MM.1S (cell line): ENCODE data around the gene IGF1R.

Source experiments
- DNase-seq: peaks from one replicate; pipeline ENCODE4 v3.0.0-alpha.2; 2015
- H2AFZ ChIP-seq: fragments of 300-600 bp; sonication (generic); 2 replicates; pipeline ENCODE4 v1.6.0; 2016; ENCODE audit warnings: antibody characterized with exemption, low read length
- H3F3A ChIP-seq: fragments of 300-600 bp; sonication (generic); 2 replicates; pipeline ENCODE4 v1.6.1; 2016; ENCODE audit warnings: mild to moderate bottlenecking, antibody characterized with exemption, low read length, moderate library complexity, mixed read lengths; ENCODE audit not compliant: insufficient read depth
- H3K27ac ChIP-seq: fragments of 300-600 bp; sonication (generic); 2 replicates; pipeline ENCODE4 v1.5.1; 2016; ENCODE audit warnings: mild to moderate bottlenecking, low read length
- H3K27me3 ChIP-seq: fragments of 300-600 bp; sonication (generic); replicated peaks from 2 replicates; pipeline ENCODE4 v1.6.0; 2016; ENCODE audit warnings: low read length; ENCODE audit not compliant: insufficient read depth
- H3K36me3 ChIP-seq: fragments of 300-600 bp; sonication (generic); replicated peaks from 2 replicates; pipeline ENCODE4 v1.6.1; 2016; ENCODE audit warnings: mild to moderate bottlenecking, low read length, mixed read lengths; ENCODE audit not compliant: insufficient read depth
- H3K4me1 ChIP-seq: fragments of 300-600 bp; sonication (generic); 2 replicates; pipeline ENCODE4 v1.6.1; 2016; ENCODE audit warnings: low read length, mixed read lengths
- H3K4me2 ChIP-seq: fragments of 300-600 bp; sonication (generic); 2 replicates; pipeline ENCODE4 v1.6.0; 2016; ENCODE audit warnings: low read depth, low read length
- H3K4me3 ChIP-seq: fragments of 300-600 bp; sonication (generic); 2 replicates; pipeline ENCODE4 v1.5.1; 2016; ENCODE audit warnings: low read length, mixed read lengths
- H3K79me2 ChIP-seq: fragments of 300-600 bp; sonication (generic); 2 replicates; pipeline ENCODE4 v1.6.1; 2016; ENCODE audit warnings: mixed run types, low read length, mixed read lengths
- H3K9ac ChIP-seq: fragments of 300-600 bp; sonication (generic); 2 replicates; pipeline ENCODE4 v1.6.1; 2016; ENCODE audit warnings: low read length, mixed read lengths
- H3K9me2 ChIP-seq: fragments of 300-600 bp; sonication (generic); replicated peaks from 2 replicates; pipeline ENCODE4 v1.6.1; 2016; ENCODE audit warnings: mild to moderate bottlenecking, low read length, mixed read lengths; ENCODE audit not compliant: insufficient read depth
- H3K9me3 ChIP-seq: fragments of 300-600 bp; sonication (generic); replicated peaks from 2 replicates; pipeline ENCODE4 v1.6.1; 2016; ENCODE audit warnings: mild to moderate bottlenecking, low read length, mixed read lengths; ENCODE audit not compliant: insufficient read depth
- H4K20me1 ChIP-seq: fragments of 300-600 bp; sonication (generic); 2 replicates; pipeline ENCODE4 v1.6.1; 2016; ENCODE audit warnings: mild to moderate bottlenecking, low read length, moderate library complexity, mixed read lengths; ENCODE audit not compliant: insufficient read depth
- CTCF ChIP-seq: fragments of 300-600 bp; sonication (generic); IDR thresholded peaks from 2 replicates; pipeline ENCODE4 v1.5.1; 2016; ENCODE audit warnings: antibody characterized with exemption, low read length, mixed read lengths
- EZH2 ChIP-seq: fragments of 300-600 bp; sonication (generic); optimal IDR thresholded peaks from 2 replicates; pipeline ENCODE3; 2017; ENCODE audit warnings: low read depth, mild to moderate bottlenecking, antibody characterized with exemption, low read length, mixed read lengths
- EZH2phosphoT487 ChIP-seq: fragments of 300-600 bp; sonication (generic); IDR thresholded peaks from 2 replicates; pipeline ENCODE4 v1.6.1; 2018; ENCODE audit warnings: antibody characterized with exemption, low read length

Gene IGF1R

GRCh38 chr15:98967916-98968315 is 319.6 kb downstream of the IGF1R start:
- Histone ChIP-seq H3K9ac (no peak overlapping the region), H3F3A (no peaks in the 10 kb centered on the region), H3K79me2 (no peaks in the 10 kb centered on the region), H3K4me3 (no peak overlapping the region), H3K27ac (no peak overlapping the region), H3K4me1 (no peaks in the 10 kb centered on the region), H2AFZ (no peak overlapping the region), H3K36me3 (no peaks in the 10 kb centered on the region), H3K27me3 (no peaks in the 10 kb centered on the region), H4K20me1 (no peaks in the 10 kb centered on the region), H3K9me3 (no peaks in the 10 kb centered on the region), H3K4me2 (no peak overlapping the region), H3K9me2 (no peaks in the 10 kb centered on the region)
- no peak for DNase-seq
- no peak for TF ChIP-seq EZH2phosphoT487
- TF ChIP-seq EZH2, result no peak

GRCh38 chr15:98968576-98968975 is 320.2 kb downstream of the IGF1R start:
- Histone ChIP-seq H3K9me2 (no peaks in the 10 kb centered on the region), H3K9ac (no peak overlapping the region), H3K79me2 (no peaks in the 10 kb centered on the region), H3K4me3 (no peak overlapping the region), H4K20me1 (no peaks in the 10 kb centered on the region), H3K36me3 (no peaks in the 10 kb centered on the region), H3K27ac (no peak overlapping the region), H3K4me1 (no peaks in the 10 kb centered on the region), H3K27me3 (no peaks in the 10 kb centered on the region), H2AFZ (no peak overlapping the region), H3K4me2 (no peak overlapping the region), H3K9me3 (no peaks in the 10 kb centered on the region), H3F3A (no peaks in the 10 kb centered on the region)
- no peak for DNase-seq
- TF ChIP-seq CTCF (no peak), EZH2 (no peak), EZH2phosphoT487 (no peak)

- Histone ChIP-seq H3K4me3 (no peak overlapping the region), H3K4me2 (no peak overlapping the region), H4K20me1 (no peaks in the 10 kb centered on the region), H3K27me3 (no peaks in the 10 kb centered on the region), H3F3A (no peaks in the 10 kb centered on the region), H3K36me3 (no peaks in the 10 kb centered on the region), H2AFZ (no peak overlapping the region), H3K9ac (no peak overlapping the region), H3K9me3 (no peaks in the 10 kb centered on the region), H3K4me1 (no peaks in the 10 kb centered on the region), H3K79me2 (no peaks in the 10 kb centered on the region), H3K9me2 (no peaks in the 10 kb centered on the region), H3K27ac (no peak overlapping the region)
- no peak for DNase-seq
- TF ChIP-seq EZH2 (no peak), CTCF (no peak), EZH2phosphoT487 (no peak)
Observed at GRCh38 chr15:98969126-98969735, 320.9 kb downstream of the IGF1R start.

GRCh38 chr15:98970799-98971198 is 322.5 kb downstream of the IGF1R start:
- Histone ChIP-seq H3K4me1 (no peaks in the 10 kb centered on the region), H3K9me3 (no peaks in the 10 kb centered on the region), H3K4me2 (no peak overlapping the region), H3K27me3 (no peaks in the 10 kb centered on the region), H2AFZ (no peak overlapping the region), H3F3A (no peaks in the 10 kb centered on the region), H4K20me1 (no peaks in the 10 kb centered on the region), H3K79me2 (no peaks in the 10 kb centered on the region), H3K36me3 (no peaks in the 10 kb centered on the region), H3K4me3 (no peak overlapping the region), H3K9ac (no peak overlapping the region), H3K9me2 (no peaks in the 10 kb centered on the region), H3K27ac (no peak overlapping the region)
- no peak for DNase-seq
- TF ChIP-seq EZH2phosphoT487, result no peak
- TF ChIP-seq CTCF, result no peak
- TF ChIP-seq EZH2, result no peak
